HG03575 (cell line): ENCODE data around the gene KLK5.
"Not testable (repeated sequence)": the region's sequence is repeated elsewhere in the genome, so short reads cannot be mapped to it uniquely, and the experiment has no call there.

Experiments used
- ATAC-seq: cut with Tn5 transposase; IDR thresholded peaks from one replicate; pipeline ENCODE4 v1.9.1; 2021; ENCODE audit not compliant: unreplicated experiment, insufficient number of reproducible peaks, low FRiP score; ENCODE audit errors: extremely low read depth

Gene KLK5

DNA sequence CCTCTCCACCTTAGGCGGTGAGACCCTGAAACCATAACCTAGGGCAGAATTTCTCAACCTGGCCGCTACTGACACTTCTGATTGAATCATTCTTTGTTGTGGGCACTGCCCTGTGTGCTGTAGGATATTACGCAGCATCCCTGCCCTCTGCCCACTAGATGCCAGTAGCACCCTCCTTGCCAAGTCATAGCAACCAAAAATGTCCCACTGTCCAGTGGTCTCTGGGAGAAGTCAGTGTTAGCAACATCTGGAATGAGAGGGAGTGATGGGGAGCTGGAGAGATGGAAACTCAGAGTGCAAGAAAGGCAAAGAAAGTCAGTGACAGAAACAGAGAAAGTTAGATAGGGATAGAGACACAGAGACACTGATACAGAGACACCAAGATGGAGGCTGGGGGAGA is 55.2 kb downstream of the KLK5 start:
- ATAC-seq = no peak

DNA sequence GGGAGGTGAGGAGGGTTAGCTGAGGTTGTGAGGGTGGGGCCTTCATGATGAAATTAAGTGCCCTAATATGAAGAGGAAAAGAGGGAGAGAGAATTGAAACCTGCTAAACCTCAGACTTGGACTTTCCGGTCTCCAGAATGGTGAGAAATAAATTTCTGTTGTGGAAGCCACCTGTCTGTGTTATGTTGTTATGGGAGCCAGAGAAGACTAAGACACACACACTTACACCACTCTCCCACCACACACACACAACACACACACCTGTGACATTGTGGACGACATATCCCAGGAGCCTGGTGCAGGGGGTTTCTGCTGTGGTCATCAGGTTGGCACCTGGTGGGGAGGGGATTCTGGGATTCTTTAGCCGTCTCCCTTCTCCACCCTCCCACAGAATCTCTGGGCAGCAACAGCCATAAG is 55.6 kb downstream of the KLK5 start:
- ATAC-seq = no peak

DNA sequence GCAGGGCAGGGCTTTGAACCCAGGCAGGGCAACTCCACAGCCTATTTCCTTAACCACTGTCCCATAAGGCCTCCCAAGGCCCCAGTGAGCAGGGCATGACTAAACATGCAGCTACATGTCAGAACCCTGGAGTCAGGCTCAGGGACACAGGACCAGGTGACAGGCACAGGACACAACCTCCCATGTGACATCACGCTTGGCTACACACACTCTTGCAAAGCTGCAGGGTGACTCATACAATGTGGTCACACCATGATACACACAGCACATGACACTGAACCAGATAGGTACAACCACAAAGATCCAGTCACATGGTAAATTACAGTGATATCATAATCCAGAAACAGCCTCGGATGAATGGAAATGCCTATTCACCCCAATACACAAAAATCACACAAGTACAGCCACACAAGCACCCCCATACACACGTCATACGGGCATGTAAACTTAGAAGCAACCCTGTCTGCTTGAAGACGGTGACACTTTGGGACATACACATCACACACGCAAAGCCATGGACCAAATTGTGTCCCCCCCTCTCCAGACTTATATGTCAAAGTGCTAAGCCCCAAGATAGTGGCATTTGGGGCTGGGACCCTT is 56.1 kb downstream of the KLK5 start:
- peak; percentile 77 for ATAC-seq

DNA sequence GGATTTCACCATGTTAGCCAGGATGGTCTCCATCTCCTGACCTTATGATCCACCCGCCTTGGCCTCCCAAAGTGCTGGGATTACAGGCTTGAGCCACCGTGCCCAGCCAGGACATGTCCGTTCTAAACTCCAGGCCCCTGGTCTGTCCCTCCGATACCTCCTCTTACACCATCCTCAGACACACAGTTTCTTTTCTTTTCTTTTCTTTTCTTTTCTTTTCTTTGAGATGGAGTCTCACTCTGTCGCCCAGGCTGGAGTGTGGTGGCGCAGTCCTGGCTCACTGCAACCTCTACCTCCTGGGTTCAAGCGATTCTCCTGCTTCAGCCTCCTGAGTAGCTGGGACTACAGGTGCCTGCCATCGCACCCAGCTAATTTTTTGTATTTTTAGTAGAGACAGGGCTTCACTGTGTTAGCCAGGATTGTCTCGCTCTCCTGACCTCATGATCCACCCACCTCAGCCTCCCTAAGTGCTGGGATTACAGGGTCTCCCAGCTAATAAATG is 56.7 kb downstream of the KLK5 start:
- ATAC-seq = not testable (repeated sequence)

DNA sequence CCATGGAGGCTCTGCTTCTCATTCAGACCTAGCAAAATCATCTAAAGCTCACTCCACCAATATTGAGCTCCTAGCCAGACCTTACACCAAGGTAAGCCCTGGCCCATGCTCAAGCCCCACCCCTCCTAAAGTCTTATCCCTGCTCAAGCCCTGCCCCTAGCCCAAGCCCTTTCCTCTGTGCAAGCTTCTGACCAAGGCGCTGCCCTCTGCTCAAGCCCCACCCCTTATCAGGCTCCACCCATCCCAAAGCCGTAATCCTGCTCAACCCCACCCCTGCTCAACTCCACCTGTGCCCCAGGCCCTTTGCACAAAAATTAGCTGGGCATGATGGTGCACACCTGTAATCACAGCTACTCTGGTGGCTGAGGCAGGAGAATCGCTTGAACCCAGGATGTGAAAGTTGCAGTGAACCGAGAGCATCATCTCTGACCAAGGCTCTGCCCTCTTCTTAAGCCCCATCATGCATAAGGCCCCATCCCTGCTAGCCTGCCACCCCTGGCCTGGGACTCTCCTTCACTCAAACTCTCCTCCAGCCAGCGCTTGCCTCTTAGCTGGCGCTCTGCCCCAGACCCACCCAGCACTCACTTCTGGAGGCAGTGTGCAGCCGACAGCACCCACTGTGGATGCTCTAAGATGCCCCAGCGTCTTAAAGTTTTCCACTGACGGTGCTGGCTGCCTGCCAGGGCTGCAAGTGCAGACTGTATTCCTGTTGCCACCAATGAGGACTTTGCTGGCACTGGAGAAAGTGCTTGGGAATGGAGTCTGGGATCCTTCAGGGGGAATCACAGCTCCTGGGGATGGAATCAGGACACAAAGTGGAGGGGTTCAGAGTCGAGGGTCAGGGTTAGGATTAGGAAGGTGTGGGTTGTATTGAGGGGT is 58.1 kb downstream of the KLK5 start:
- ATAC-seq = no peak
